OCI-LY7 (cell line): Measurements from ENCODE around the gene HIVEP3. TPM values are rescaled to one million over a fixed set of nuclear protein-coding genes. Genes with fewer than 3 reads are reported as not detected.

Source experiments
- BruUV-seq: library from RNA; stranded (reverse); fragments of 400-500 nt; replicated peaks from 2 replicates; lab custom pipeline; 2021; lab: Mats Ljungman, UMichigan
- CTCF ChIA-PET: fragments of 300-600 bp; sonication (Branson Sonifier 250); formaldehyde crosslinking; loops from one replicate; lab custom pipeline; 2022; ENCODE audit warnings: antibody characterized with exemption; ENCODE audit not compliant: unreplicated experiment; lab: Charles Lee
- POLR2A ChIA-PET: fragments of 300-600 bp; sonication (Branson Sonifier 250); formaldehyde crosslinking; loops from one replicate; lab custom pipeline; 2022; ENCODE audit warnings: antibody characterized with exemption; lab: Charles Lee
- DNase-seq: peaks from one replicate; pipeline ENCODE4 v3.0.0-alpha.2; 2015; ENCODE audit warnings: low spot score
- H2AFZ ChIP-seq: fragments of 200-600 bp; sonication (generic), shearing (Covaris generic); 2 replicates; pipeline ENCODE4 v1.6.1; 2014; ENCODE audit warnings: mild to moderate bottlenecking, antibody characterized with exemption, low read length, moderate library complexity
- H3K27ac ChIP-seq: fragments of 200-600 bp; sonication (generic); 2 replicates; pipeline ENCODE4 v1.5.1; 2014; ENCODE audit warnings: mixed run types, low read depth, mild to moderate bottlenecking, moderate library complexity, low read length, inconsistent platforms; ENCODE audit not compliant: poor library complexity, severe bottlenecking
- H3K36me3 ChIP-seq: fragments of 200-600 bp; sonication (generic); 2 replicates; pipeline ENCODE4 v1.6.1; 2014; ENCODE audit warnings: mild to moderate bottlenecking, antibody characterized with exemption, low read length, moderate library complexity, mixed read lengths; ENCODE audit not compliant: insufficient read depth
- H3K4me1 ChIP-seq: fragments of 200-600 bp; sonication (generic); 2 replicates; pipeline ENCODE4 v1.5.1; 2014; ENCODE audit warnings: mild to moderate bottlenecking, low read length; ENCODE audit not compliant: insufficient read depth, poor library complexity, severe bottlenecking
- H3K4me2 ChIP-seq: fragments of 200-600 bp; sonication (generic); 2 replicates; pipeline ENCODE4 v1.6.1; 2014; ENCODE audit warnings: mild to moderate bottlenecking, low read length
- H3K4me3 ChIP-seq: fragments of 200-600 bp; sonication (generic); 2 replicates; pipeline ENCODE4 v1.5.1; 2014; ENCODE audit warnings: mild to moderate bottlenecking, low read depth, low read length; ENCODE audit not compliant: poor library complexity, severe bottlenecking
- H3K79me2 ChIP-seq: fragments of 200-600 bp; sonication (generic); 2 replicates; pipeline ENCODE4 v1.6.1; 2016; ENCODE audit warnings: low read depth, mild to moderate bottlenecking, low read length, moderate library complexity, mixed read lengths; ENCODE audit not compliant: insufficient read depth
- H3K9me2 ChIP-seq: fragments of 200-600 bp; sonication (generic); 2 replicates; pipeline ENCODE4 v1.6.1; 2016; ENCODE audit warnings: mild to moderate bottlenecking, low read length, mixed read lengths; ENCODE audit not compliant: insufficient read depth
- H3K9me3 ChIP-seq: fragments of 200-600 bp; sonication (generic); 2 replicates; pipeline ENCODE4 v1.6.1; 2014; ENCODE audit warnings: mild to moderate bottlenecking, mixed run types, low read length, mixed read lengths
- H4K20me1 ChIP-seq: fragments of 200-600 bp; sonication (generic); 2 replicates; pipeline ENCODE4 v1.6.1; 2014; ENCODE audit warnings: mild to moderate bottlenecking, antibody characterized with exemption, low read length, moderate library complexity, mixed read lengths; ENCODE audit not compliant: insufficient read depth
- EZH2phosphoT487 ChIP-seq: fragments of 200-600 bp; sonication (generic); IDR thresholded peaks from 2 replicates; pipeline ENCODE4 v1.6.1; 2018; ENCODE audit warnings: low read depth, borderline replicate concordance, mild to moderate bottlenecking, mixed run types, antibody characterized with exemption, low read length, moderate library complexity, mixed read lengths
- intact Hi-C: fragments of 100-400 bp; cut with micrococcal nuclease; formaldehyde crosslinking; loops from one replicate; pipeline ENCODE4 v1.10.0; 2022; ENCODE audit not compliant: unreplicated experiment
- total RNA-seq, 2 experiments: library from RNA; depleted of rRNA in 1 of 2; stranded (reverse); fragments of >200 nt in 1 of 2; shearing (Covaris generic) in 1 of 2; gene quantifications; 2 replicates each; pipeline ENCODE4 v1.2.3, GENCODE V29; 2014 to 2022
- TF ChIP-seq, protein P1 (sequence below): fragments of 200-600 bp; sonication (generic); conservative IDR thresholded peaks from 2 replicates; pipeline ENCODE4 v1.5.1; 2014; ENCODE audit warnings: mild to moderate bottlenecking, antibody characterized with exemption, low read length, moderate library complexity, mixed read lengths

HIVEP3 gene
- total RNA-seq, 2 experiments from 2014 or later: 0.53 to 0.60 TPM

- CTCF ChIA-PET: no interaction called here
- DNase-seq: no peak
- no peak for TF ChIP-seq EZH2phosphoT487
- TF ChIP-seq, protein P1, sequence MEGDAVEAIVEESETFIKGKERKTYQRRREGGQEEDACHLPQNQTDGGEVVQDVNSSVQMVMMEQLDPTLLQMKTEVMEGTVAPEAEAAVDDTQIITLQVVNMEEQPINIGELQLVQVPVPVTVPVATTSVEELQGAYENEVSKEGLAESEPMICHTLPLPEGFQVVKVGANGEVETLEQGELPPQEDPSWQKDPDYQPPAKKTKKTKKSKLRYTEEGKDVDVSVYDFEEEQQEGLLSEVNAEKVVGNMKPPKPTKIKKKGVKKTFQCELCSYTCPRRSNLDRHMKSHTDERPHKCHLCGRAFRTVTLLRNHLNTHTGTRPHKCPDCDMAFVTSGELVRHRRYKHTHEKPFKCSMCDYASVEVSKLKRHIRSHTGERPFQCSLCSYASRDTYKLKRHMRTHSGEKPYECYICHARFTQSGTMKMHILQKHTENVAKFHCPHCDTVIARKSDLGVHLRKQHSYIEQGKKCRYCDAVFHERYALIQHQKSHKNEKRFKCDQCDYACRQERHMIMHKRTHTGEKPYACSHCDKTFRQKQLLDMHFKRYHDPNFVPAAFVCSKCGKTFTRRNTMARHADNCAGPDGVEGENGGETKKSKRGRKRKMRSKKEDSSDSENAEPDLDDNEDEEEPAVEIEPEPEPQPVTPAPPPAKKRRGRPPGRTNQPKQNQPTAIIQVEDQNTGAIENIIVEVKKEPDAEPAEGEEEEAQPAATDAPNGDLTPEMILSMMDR: no peak
These were observed 377.1 kb downstream of the HIVEP3 start for GRCh38 chr1:41541592-41541952.

GRCh38 chr1:41540886-41541591 is 377.7 kb downstream of the HIVEP3 start:
- H3K36me3 ChIP-seq: no peaks in the 10 kb centered on the region
- no peak overlapping the region for H2AFZ ChIP-seq
- POLR2A ChIA-PET: no interaction called here
- intact Hi-C loops: no loop called here
- CTCF ChIA-PET: no interaction called here
- no TSS peak for BruUV-seq
- H4K20me1 ChIP-seq: no peaks in the 10 kb centered on the region
- peaks cover 16% of the 10 kb centered on the region for H3K4me1 ChIP-seq
- no peaks in the 10 kb centered on the region for H3K9me3 ChIP-seq
- DNase-seq: no peak
- H3K4me2 ChIP-seq: no peak overlapping the region
- no peak overlapping the region for H3K27ac ChIP-seq
- TF ChIP-seq, protein P1: no peak
- TF ChIP-seq EZH2phosphoT487: no peak
- no peak overlapping the region for H3K4me3 ChIP-seq
- H3K9me2 ChIP-seq: no peaks in the 10 kb centered on the region
- no peaks in the 10 kb centered on the region for H3K79me2 ChIP-seq

More at GRCh38 chr1:41541592-41541952, 377.1 kb downstream of the HIVEP3 start:
- no TSS peak for BruUV-seq
- H3K36me3 ChIP-seq: no peaks in the 10 kb centered on the region
- H2AFZ ChIP-seq: no peak overlapping the region
- no peaks in the 10 kb centered on the region for H4K20me1 ChIP-seq
- no peak overlapping the region for H3K27ac ChIP-seq
- H3K4me3 ChIP-seq: no peak overlapping the region
- H3K4me2 ChIP-seq: no peak overlapping the region
- POLR2A ChIA-PET: no interaction called here
- no peaks in the 10 kb centered on the region for H3K9me3 ChIP-seq
- intact Hi-C loops: no loop called here
- H3K4me1 ChIP-seq: peaks cover 16% of the 10 kb centered on the region
- H3K9me2 ChIP-seq: no peaks in the 10 kb centered on the region
- no peaks in the 10 kb centered on the region for H3K79me2 ChIP-seq

DNA sequence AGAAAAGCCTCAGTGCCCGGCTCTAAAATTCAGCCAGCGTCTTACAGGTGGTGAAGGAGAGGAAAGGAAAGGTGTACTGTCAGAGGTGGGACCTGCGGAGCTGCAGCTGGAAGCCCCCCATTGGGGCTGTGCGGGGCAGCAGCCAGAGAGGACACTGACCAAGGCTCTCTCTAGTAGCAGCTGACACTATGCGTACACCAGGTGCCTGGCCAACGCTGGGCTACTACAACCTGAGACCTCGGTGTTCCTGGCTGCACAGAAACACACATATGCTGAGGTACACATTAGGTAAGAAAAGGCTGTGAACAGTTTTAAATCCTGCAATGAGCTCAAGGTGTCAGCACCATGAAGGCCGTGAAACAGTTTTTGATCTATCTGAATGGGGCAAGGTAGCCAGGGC is 378.7 kb downstream of the HIVEP3 start:
- H3K4me2 ChIP-seq: no peak overlapping the region
- no peaks in the 10 kb centered on the region for H4K20me1 ChIP-seq
- TF ChIP-seq, protein P1: no peak
- no peak for TF ChIP-seq EZH2phosphoT487
- BruUV-seq: no TSS peak
- H3K4me1 ChIP-seq: peaks cover 16% of the 10 kb centered on the region
- ChIA-PET CTCF (no interaction called here), POLR2A (no interaction called here)
- H3K36me3 ChIP-seq: no peaks in the 10 kb centered on the region
- intact Hi-C loops: no loop called here
- no peak overlapping the region for H3K4me3 ChIP-seq
- no peaks in the 10 kb centered on the region for H3K9me2 ChIP-seq
- H3K27ac ChIP-seq: no peak overlapping the region
- H3K79me2 ChIP-seq: no peaks in the 10 kb centered on the region
- no peak for DNase-seq
- H2AFZ ChIP-seq: no peak overlapping the region
- H3K9me3 ChIP-seq: no peaks in the 10 kb centered on the region
